GM18951 (cell line): Measurements from ENCODE around the gene TOM1.

ENCODE experiments used
- POLR2A ChIP-seq: IDR thresholded peaks from 4 replicates; pipeline ENCODE4 v1.6.1; 2011; ENCODE audit warnings: mild to moderate bottlenecking; ENCODE audit not compliant: insufficient read length, insufficient read depth; ENCODE audit errors: extremely low read depth
- in situ Hi-C: fragments of 300-500 bp; cut with MboI; formaldehyde crosslinking; loops from one replicate; pipeline ENCODE4 v1.12.0; 2022; ENCODE audit warnings: low sequenced_read_pairs, mixed read lengths, inconsistent platforms; ENCODE audit not compliant: unreplicated experiment

TOM1 gene

GRCh38 chr22:35299673-35300499 is at the start of gene TOM1:
TOM1 (plus strand) TSS chr22:35299894; CDS start chr22:35299929, 35 bp downstream.
- in situ Hi-C loops: no loop called here
- peak; percentile 60 for TF ChIP-seq POLR2A

- TF ChIP-seq POLR2A: no peak
- in situ Hi-C loops: no loop called here
These were observed 49.5 kb upstream of the TOM1 start for GRCh38 chr22:35250156-35250555.

- TF ChIP-seq POLR2A: no peak
- in situ Hi-C loops: no loop called here
These were observed 45.7 kb upstream of the TOM1 start for GRCh38 chr22:35253946-35254345.

GRCh38 chr22:35257002-35257320 is 42.7 kb upstream of the TOM1 start:
- TF ChIP-seq POLR2A: no peak
- in situ Hi-C loops: no loop called here

- in situ Hi-C loops: no loop called here
- peak; percentile 69 for TF ChIP-seq POLR2A
These were observed 42.1 kb upstream of the TOM1 start, which contains the start of gene HMGXB4 for GRCh38 chr22:35257321-35258190. HMGXB4 (plus strand) TSS chr22:35257493; CDS start chr22:35262391, 4,898 bp downstream.

- in situ Hi-C loops: no loop called here
- TF ChIP-seq POLR2A: no peak
These were observed 41.3 kb upstream of the TOM1 start for GRCh38 chr22:35258191-35258988.

- in situ Hi-C loops: no loop called here
- no peak for TF ChIP-seq POLR2A
These were observed 34.7 kb upstream of the TOM1 start for GRCh38 chr22:35264986-35265385.

GRCh38 chr22:35266277-35266676 is 33.4 kb upstream of the TOM1 start:
- TF ChIP-seq POLR2A: no peak
- in situ Hi-C loops: no loop called here

- in situ Hi-C loops: no loop called here
These were observed 30.1 kb upstream of the TOM1 start for GRCh38 chr22:35269630-35270029.

GRCh38 chr22:35274154-35274871 is 25.4 kb upstream of the TOM1 start:
- no peak for TF ChIP-seq POLR2A

More at GRCh38 chr22:35269630-35270029, 30.1 kb upstream of the TOM1 start:
- no peak for TF ChIP-seq POLR2A

GRCh38 chr22:35275580-35275979 is 24.1 kb upstream of the TOM1 start:
- in situ Hi-C loops: no loop called here
- TF ChIP-seq POLR2A: no peak

More at GRCh38 chr22:35274154-35274871, 25.4 kb upstream of the TOM1 start:
- in situ Hi-C loops: no loop called here

GRCh38 chr22:35276019-35276418 is 23.7 kb upstream of the TOM1 start:
- in situ Hi-C loops: no loop called here
- TF ChIP-seq POLR2A: no peak

GRCh38 chr22:35288116-35288515 is 11.6 kb upstream of the TOM1 start:
- in situ Hi-C loops: no loop called here
- no peak for TF ChIP-seq POLR2A

- TF ChIP-seq POLR2A: no peak
- in situ Hi-C loops: no loop called here
These were observed 6.9 kb upstream of the TOM1 start for GRCh38 chr22:35292786-35293185.
